Left colon (tissue), 2 donors: ENCODE measurements around the gene DNAJB14. TPM values are rescaled to one million over a fixed set of nuclear protein-coding genes. Genes with fewer than 3 reads are reported as not detected.

Source experiments
- ATAC-seq: fragments of 200-7000 bp; cut with Tn5 transposase; one replicate; pipeline ENCODE4 v1.9.1; 2020; ENCODE audit warnings: mild to moderate bottlenecking, moderate library complexity
- DNase-seq, 2 donors: peaks; one replicate each; pipeline ENCODE4 v3.0.0-alpha.2; 2020
- intact Hi-C, 2 donors: fragments of 100-400 bp; cut with DNase I in 1 of 2; cut with micrococcal nuclease in 1 of 2; formaldehyde crosslinking; loops; one replicate each; pipeline versions ENCODE4 v1.11.2 to v1.14.0; 2022; cut with DNase I, micrococcal nuclease
- total RNA-seq, 2 donors: library from RNA; stranded (reverse); fragmentation: NEBNext Ultra II Directional; extraction: Animal tissue kit (Norgen Biotek cat#: 25700); gene quantifications; one replicate each; pipeline ENCODE4 v1.2.1, GENCODE V29; 2021
- donor health status: DM: no; HTN: no; CAD: no.
- donor health status: DM: yes; HTN: yes; CAD: no.

DNAJB14 gene
- total RNA-seq, 2 donors from 2014 or later, result 56.2 to 58.1 TPM

- DNase-seq (peak; percentile 92 to 95), ATAC-seq (peak; percentile 44)
- intact Hi-C loops, result loop anchor here in 1 of 2 donors (5.0 kb wide), 2 partner anchors 57 to 387 kb away; partner anchors contain the start of genes LAMTOR3 and TRMT10A
Observed at GRCh38 chr4:99949034-99949998, 2.9 kb upstream of the DNAJB14 start.

GRCh38 chr4:99947608-99948007 is 1.2 kb upstream of the DNAJB14 start:
- DNase-seq, result no peak
- intact Hi-C loops, result loop anchor here in 1 of 2 donors (5.0 kb wide), 2 partner anchors 55 to 385 kb away; partner anchors contain the start of genes LAMTOR3 and TRMT10A
- no peak for ATAC-seq

GRCh38 chr4:99947190-99947578 is 766 bp upstream of the DNAJB14 start:
- no peak for DNase-seq
- intact Hi-C loops, result loop anchor here in 1 of 2 donors (5.0 kb wide), 2 partner anchors 55 to 385 kb away; partner anchors contain the start of genes LAMTOR3 and TRMT10A
- no peak for ATAC-seq

GRCh38 chr4:99945718-99946355 is 581 bp downstream of the DNAJB14 start:
- intact Hi-C loops, result loop anchor here in 1 of 2 donors (5.0 kb wide), 2 partner anchors 54 to 384 kb away; partner anchors contain the start of genes LAMTOR3 and TRMT10A
- DNase-seq (no peak), ATAC-seq (peak; percentile 12)

- no peak for ATAC-seq
- intact Hi-C loops, result no loop called here
- DNase-seq, result no peak
Observed at GRCh38 chr4:99943904-99944437, 2.4 kb downstream of the DNAJB14 start.

DNA sequence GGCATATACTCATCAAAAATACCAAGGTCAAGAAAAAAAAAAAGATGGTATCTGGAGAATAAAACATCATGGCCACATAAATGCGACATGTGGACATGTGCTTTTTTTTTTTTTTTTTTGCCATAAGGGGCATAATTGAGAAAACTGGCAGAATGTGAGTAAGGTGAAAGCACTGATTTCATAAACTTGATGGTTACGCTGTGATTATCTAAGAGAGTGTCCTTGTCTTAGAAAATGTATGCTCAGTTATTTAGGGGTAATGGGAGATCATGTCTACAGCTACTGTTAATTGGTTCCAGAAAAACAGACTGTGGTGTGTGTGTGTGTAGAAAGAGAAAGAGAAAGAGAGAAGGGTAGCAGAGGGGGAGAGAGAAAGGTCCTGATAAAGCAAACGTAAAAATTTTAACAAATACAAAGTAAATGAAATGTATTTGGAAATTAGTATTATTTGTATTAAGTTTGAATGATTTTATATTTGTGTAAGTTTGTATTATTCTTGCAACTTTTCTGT is 8.1 kb downstream of the DNAJB14 start:
- ATAC-seq, result no peak
- intact Hi-C loops, result no loop called here
- DNase-seq, result no peak

- ATAC-seq (no peak), DNase-seq (no peak)
- intact Hi-C loops, result no loop called here
Observed at GRCh38 chr4:99934891-99935290, 11.5 kb downstream of the DNAJB14 start.

- intact Hi-C loops, result no loop called here
- no peak for DNase-seq
Observed at GRCh38 chr4:99927566-99927965, 18.9 kb downstream of the DNAJB14 start.

DNA sequence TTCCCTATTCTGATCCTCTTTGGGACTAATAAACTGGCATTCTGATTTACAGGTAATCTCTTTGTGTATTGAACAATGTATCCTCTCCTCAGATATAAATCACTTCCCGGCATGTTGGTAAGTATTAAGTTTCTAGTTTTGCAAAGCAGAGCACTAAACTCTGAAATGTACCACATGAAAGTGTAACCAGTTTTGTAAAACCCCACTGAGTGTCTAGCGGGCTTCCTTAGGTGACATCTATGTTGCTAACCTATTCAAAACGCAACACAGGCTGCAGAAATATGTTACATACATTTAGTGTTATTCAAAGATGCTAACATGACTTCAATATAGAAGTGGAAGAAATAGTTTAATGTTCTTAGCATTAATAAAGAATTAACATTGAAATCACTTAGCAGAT is 25.2 kb downstream of the DNAJB14 start:
- no peak for ATAC-seq
- no peak for DNase-seq

More at GRCh38 chr4:99927566-99927965, 18.9 kb downstream of the DNAJB14 start:
- ATAC-seq, result no peak

GRCh38 chr4:99918656-99919055 is 27.8 kb downstream of the DNAJB14 start:
- DNase-seq (peak; percentile 40 to 76), ATAC-seq (peak; percentile 99)
- intact Hi-C loops, result no loop called here

More for the DNA sequence above, 25.2 kb downstream of the DNAJB14 start:
- intact Hi-C loops, result no loop called here

- no peak for DNase-seq
- ATAC-seq, result no peak
- intact Hi-C loops, result no loop called here
Observed at GRCh38 chr4:99917575-99917974, 28.8 kb downstream of the DNAJB14 start.

DNA sequence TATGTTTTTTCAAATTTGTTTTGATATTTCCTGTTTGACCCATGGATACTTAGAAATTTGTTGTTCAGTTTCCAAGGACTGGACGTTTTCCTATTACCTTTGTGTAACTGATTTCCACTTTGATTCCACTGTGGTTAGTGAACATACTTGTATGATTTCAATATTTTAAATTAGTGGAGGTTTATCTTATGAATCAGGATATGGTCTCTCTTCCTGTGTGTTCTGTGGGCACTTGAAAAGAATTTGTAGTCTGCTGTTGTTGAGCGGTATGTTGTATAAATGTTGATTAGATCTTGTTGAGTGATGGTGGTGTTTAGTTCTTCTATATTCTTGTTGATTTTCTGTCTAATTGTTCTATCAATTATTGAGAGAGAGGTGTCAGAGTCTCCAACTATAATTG is 31.0 kb downstream of the DNAJB14 start:
- intact Hi-C loops, result no loop called here
- DNase-seq (no peak), ATAC-seq (no peak)

DNA sequence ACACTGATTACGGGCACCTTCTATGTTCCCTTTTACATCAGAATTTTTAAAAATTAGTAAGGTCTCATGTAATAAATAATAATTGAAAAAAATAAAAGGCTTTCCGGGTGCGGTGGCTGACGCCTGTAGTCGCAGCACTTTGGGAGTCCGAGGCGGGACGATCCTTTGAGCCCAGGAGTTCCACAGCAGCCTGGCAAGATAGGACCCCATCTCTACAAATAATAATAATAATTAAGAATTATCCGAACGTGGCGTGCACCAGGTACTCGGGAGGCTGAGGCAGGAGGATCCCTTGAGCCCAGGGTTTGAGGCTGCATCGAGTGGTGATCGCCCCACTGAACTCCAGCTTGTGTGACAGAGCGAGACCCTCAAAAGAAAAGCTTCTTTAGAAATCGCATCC is 51.4 kb downstream of the DNAJB14 start:
- ATAC-seq (no peak), DNase-seq (peak in 1 of 2 donors; percentile 13)
- intact Hi-C loops, result loop anchor here in 1 of 2 donors (5.0 kb wide), 1 partner anchor 52 kb away; the partner anchor contains the start of gene DNAJB14

- ATAC-seq, result peak; percentile 99
- intact Hi-C loops, result loop anchor here in 1 of 2 donors (5.0 kb wide), 1 partner anchor 53 kb away; the partner anchor contains the start of gene DNAJB14
- DNase-seq, result peak; percentile 90 to 95
Observed at GRCh38 chr4:99894161-99894997, 52.0 kb downstream of the DNAJB14 start, which contains the start of gene LAMTOR3. TSS of gene LAMTOR3 (minus strand) at chr4:99894427. CDS start at chr4:99893963, 464 bp downstream.

DNA sequence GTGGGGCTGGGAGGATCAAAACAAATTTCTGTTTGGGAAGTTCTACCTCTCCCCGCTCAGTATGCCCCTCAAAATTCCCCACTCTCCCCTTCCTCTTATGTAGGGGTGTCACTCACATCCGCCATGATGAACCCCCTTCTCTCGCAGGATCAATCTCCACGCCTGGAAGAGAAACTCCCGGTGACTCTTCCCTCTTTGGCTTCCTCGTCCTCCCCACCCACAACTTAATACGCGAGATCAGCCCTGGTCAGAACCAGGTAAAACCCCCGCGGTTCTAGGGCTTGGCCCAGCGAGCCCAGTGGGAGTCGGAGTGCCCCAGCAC is 52.6 kb downstream of the DNAJB14 start:
- ATAC-seq, result peak; percentile 41
- no peak for DNase-seq
- intact Hi-C loops, result loop anchor here in 1 of 2 donors (5.0 kb wide), 1 partner anchor 54 kb away; the partner anchor contains the start of gene DNAJB14

DNA sequence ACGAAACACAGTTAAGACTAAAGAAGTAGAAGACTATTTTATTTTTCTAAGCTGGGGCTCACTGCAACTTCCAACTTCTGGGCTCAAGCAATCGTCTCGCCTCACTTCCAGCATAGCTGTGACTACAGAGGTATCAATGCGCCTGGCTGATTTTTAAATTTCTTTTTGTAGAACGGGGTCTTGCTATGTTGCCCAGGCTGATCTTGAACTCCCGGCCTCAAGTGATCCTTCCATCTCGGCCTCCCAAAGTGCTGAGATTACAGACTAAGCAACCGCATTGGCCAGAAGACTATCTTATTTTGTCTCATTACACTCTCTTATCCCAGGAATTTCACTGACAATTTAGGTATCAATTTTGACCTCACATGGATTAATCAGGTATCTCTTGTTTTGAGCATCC is 53.4 kb downstream of the DNAJB14 start:
- intact Hi-C loops, result loop anchor here in 1 of 2 donors (5.0 kb wide), 1 partner anchor 54 kb away; the partner anchor contains the start of gene DNAJB14
- no peak for DNase-seq
- ATAC-seq, result no peak

GRCh38 chr4:99891351-99891750 is 55.1 kb downstream of the DNAJB14 start:
- intact Hi-C loops, result loop anchor here in 1 of 2 donors (5.0 kb wide), 1 partner anchor 56 kb away; the partner anchor contains the start of gene DNAJB14
- ATAC-seq (no peak), DNase-seq (no peak)

DNA sequence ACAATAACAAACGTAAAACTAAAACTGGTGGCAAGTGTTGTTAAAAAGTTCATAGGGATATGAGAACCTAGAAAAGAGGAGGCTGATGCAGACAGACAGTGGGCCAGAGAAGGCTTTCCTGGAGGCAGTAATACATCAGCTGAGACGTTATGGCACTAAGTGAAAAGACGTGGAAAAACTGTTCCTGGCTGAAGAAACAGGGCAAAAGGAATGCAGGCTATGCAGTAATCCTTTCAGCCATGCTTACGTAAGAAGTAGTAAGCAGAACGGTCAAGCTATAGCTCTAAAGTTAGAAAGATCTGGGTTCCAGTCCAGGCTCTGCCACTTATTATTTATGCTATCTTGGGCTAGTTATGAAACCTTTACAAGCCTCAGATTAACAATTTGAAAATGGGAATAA is 58.6 kb downstream of the DNAJB14 start:
- intact Hi-C loops, result loop anchor here in 1 of 2 donors (5.0 kb wide), 1 partner anchor 326 kb away; the partner anchor contains the start of gene TRMT10A
- ATAC-seq, result no peak
- no peak for DNase-seq
